K562 (cell line): ENCODE results near the gene GET3. TPM values are rescaled to one million over a fixed set of nuclear protein-coding genes. Genes with fewer than 3 reads are reported as not detected.
A peak's percentile ranks its signal among the peaks of the same experiment; 100 is the strongest.

Source experiments
- CCAR2 ChIP-seq: fragments of 200-400 bp; formaldehyde crosslinking; IDR thresholded peaks from 2 replicates; pipeline ENCODE4 v1.6.1; 2017; ENCODE audit warnings: mild to moderate bottlenecking, low read depth, low read length
- CHCHD3 ChIP-seq: fragments of 250-450 bp; sonication (Bioruptor Pico); IDR thresholded peaks from 2 replicates; pipeline ENCODE4 v2.1.2; 2022; ENCODE audit warnings: mild to moderate bottlenecking
- E4F1 ChIP-seq: fragments of 250-450 bp; sonication (Bioruptor Pico); IDR thresholded peaks from 2 replicates; pipeline ENCODE4 v1.5.0; 2021; ENCODE audit warnings: mild to moderate bottlenecking, borderline replicate concordance
- HES1 ChIP-seq: fragments of 450-650 bp; IDR thresholded peaks from 2 replicates; pipeline ENCODE4 v1.6.1; 2016; ENCODE audit warnings: low read depth, mild to moderate bottlenecking, moderate library complexity
- HNRNPK ChIP-seq: fragments of 200-400 bp; formaldehyde crosslinking; IDR thresholded peaks from one replicate; pipeline ENCODE4 v1.6.1; 2018; ENCODE audit warnings: mild to moderate bottlenecking, low read depth, low read length; ENCODE audit not compliant: poor library complexity, severe bottlenecking
- MECOM ChIP-seq: fragments of 250-450 bp; sonication (Bioruptor Pico); IDR thresholded peaks from 2 replicates; pipeline ENCODE4 v1.8.0; 2022; ENCODE audit warnings: inconsistent platforms
- MXI1 ChIP-seq: IDR thresholded peaks from 2 replicates; pipeline ENCODE4 v1.6.1; 2011; ENCODE audit warnings: low read depth, mild to moderate bottlenecking, improper control_type of control experiment, low read length
- NCOA6 ChIP-seq: fragments of 450-650 bp; IDR thresholded peaks from 2 replicates; pipeline ENCODE4 v1.6.1; 2017; ENCODE audit warnings: mild to moderate bottlenecking
- PTTG1 ChIP-seq: fragments of 450-650 bp; IDR thresholded peaks from 2 replicates; pipeline ENCODE4 v1.6.1; 2016; ENCODE audit warnings: low read depth, mild to moderate bottlenecking, missing genetic modification characterization, missing compliant biosample characterization
- SMC3 ChIP-seq: conservative IDR thresholded peaks from 2 replicates; pipeline ENCODE4 v1.6.1; 2011; ENCODE audit warnings: low read depth, low read length, improper control_type of control experiment; ENCODE audit not compliant: insufficient read depth
- SP2 ChIP-seq: IDR thresholded peaks from 2 replicates; pipeline ENCODE4 v1.6.1; 2011; ENCODE audit warnings: mild to moderate bottlenecking, low read depth, low read length, moderate library complexity; ENCODE audit not compliant: poor library complexity, severe bottlenecking; ENCODE audit errors: extremely low read depth
- TCF3 ChIP-seq: sonication (generic); formaldehyde crosslinking; IDR thresholded peaks from 2 replicates; pipeline ENCODE4 v1.4.0; 2020; ENCODE audit warnings: mild to moderate bottlenecking, missing genetic modification reagents
- TCF7L2 ChIP-seq: fragments of 150-350 bp; IDR thresholded peaks from 2 replicates; pipeline ENCODE4 v1.6.1; 2016; ENCODE audit warnings: low read depth, mild to moderate bottlenecking, low read length, moderate library complexity
- TFAM ChIP-seq: fragments of 250-450 bp; sonication (Bioruptor Pico); conservative IDR thresholded peaks from 2 replicates; pipeline ENCODE4 v1.5.0; 2021; ENCODE audit warnings: mild to moderate bottlenecking, moderate library complexity
- THRAP3 ChIP-seq: fragments of 450-650 bp; IDR thresholded peaks from 2 replicates; pipeline ENCODE4 v1.6.1; 2016; ENCODE audit warnings: mild to moderate bottlenecking, inconsistent platforms, borderline replicate concordance
- TRIM24 ChIP-seq, 2 experiments: fragments of 450-650 bp; IDR thresholded peaks; 2 replicates each; pipeline ENCODE4 v1.6.1; 2016
- ZFP36 ChIP-seq: fragments of 150-350 bp; IDR thresholded peaks from 2 replicates; pipeline ENCODE4 v1.6.1; 2018; ENCODE audit warnings: low read length, low read depth; ENCODE audit not compliant: partially characterized antibody
- ZNF239 ChIP-seq: fragments of 250-450 bp; sonication (Bioruptor Pico); IDR thresholded peaks from 2 replicates; pipeline ENCODE4 v1.4.0; 2020; ENCODE audit warnings: mild to moderate bottlenecking
- ZNF512 ChIP-seq: IDR thresholded peaks from 2 replicates; pipeline ENCODE4 v1.6.1; 2016; ENCODE audit warnings: missing genetic modification characterization, missing compliant biosample characterization
- polyA plus RNA-seq, 8 experiments: library from polyadenylated mRNA; depleted of rRNA in 4 of 8; stranded (reverse) in 5 of 8; unstranded in 3 of 8; fragments of >200 nt; fragmentation: Nextera tagmentation in 2 of 8; fragmentation: Illumina TruSeq in 1 of 8; extraction: Ambion mirVana in 2 of 8; extraction: Trizol in 1 of 8; gene quantifications; 2 replicates each; pipeline versions ENCODE4 v1.2.1 to v1.2.3, GENCODE V29; 2011 to 2014; ENCODE audit warnings: inconsistent platforms in 1 of 8, missing spikeins in 1 of 8
- total RNA-seq, 7 experiments: library from RNA; depleted of rRNA in 6 of 7; stranded (reverse); fragments of >200 nt in 6 of 7; fragmentation: Illumina TruSeq in 2 of 7; extraction: Trizol in 2 of 7; gene quantifications; 2 replicates each; pipeline versions ENCODE4 v1.2.1 to v1.2.3, GENCODE V29; 2011 to 2021; ENCODE audit warnings: low replicate concordance in 1 of 7

The GET3 gene
- total and polyA plus RNA-seq, 9 of the 15 experiments (the other 6 are each of a cell fraction or from before 2014, with no cell fraction given) = 8.3 to 83.5 (median 51.8) TPM

DNA sequence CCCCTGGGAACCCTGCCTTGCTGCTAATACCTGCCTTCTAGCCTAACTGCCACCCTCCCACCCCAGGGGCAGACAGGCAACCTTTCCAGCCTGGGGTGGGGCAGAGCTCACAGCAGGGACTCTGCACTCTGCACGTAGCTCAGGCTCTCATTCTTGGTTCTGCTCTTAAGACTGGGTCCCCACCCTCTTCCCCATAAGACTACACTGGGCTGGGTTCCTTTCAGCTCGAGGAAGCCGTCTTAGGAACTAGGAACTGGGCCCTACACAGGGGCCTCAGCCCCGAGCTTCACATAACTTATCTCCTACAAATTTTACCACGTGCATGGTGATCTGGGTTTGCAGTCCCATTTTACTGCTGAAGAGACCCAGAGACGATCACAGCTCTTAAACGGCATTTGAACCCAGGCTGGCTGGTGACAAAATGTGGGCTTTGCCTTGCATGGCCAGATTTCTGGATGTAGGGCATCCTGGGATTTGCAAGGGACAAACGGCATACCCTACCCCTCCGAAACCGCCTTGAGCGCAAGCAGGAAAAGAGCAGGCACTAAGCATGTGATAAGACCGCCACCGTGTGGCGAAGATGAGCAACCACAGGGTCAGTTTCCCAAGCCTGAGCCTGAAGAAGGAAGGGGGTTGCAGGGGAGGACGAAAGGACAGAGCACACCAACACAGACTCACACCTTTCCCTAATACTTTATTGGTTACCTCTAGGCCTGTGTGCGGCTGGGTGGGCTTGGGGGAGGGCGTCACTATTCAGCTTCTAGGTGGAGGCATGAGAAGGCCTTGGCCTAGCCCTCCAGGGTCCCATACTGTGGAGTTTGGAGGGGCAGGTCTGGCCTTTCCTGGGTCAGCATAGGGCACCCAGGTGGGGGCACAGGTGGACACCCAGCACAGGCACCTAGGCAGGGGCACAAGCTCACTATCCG is 59.1 kb downstream of the GET3 start (continued):
- TF ChIP-seq E4F1 (CRISPR knock-in tag) (no peak), MXI1 (0 out of 2 replicates have a peak, but pooled peaks have one; percentile 43), NCOA6 (no peak), TCF7L2 (0 out of 2 replicates have a peak, but pooled peaks have one; percentile 18), HES1 (no peak), CCAR2 (no peak), ZNF512 (tag) (no peak), TFAM (CRISPR knock-in tag) (no peak), TRIM24 (IDR thresholded peaks at IDR 0.05) (no peak), THRAP3 (no peak), PTTG1 (tag) (no peak), CHCHD3 (no peak), ZNF239 (CRISPR knock-in tag) (no peak; the same call in 1 of the 2 replicates), ZFP36 (no peak), SMC3 (peak; percentile 95), SP2 (no peak), HNRNPK (no peak), MECOM (CRISPR knock-in tag) (no peak), TCF3 (CRISPR knock-in tag) (no peak)
